Natural killer cell treated with Interleukin-12 subunit alpha and Interleukin-12 subunit beta and Interleukin-15 and Interleukin-18, amount 100 ng/mL, for 72 hours (primary cell): ENCODE data around the gene GALNT12. TPM values are rescaled to one million over a fixed set of nuclear protein-coding genes. Genes with fewer than 3 reads are reported as not detected.
A peak's percentile ranks its signal among the peaks of the same experiment; 100 is the strongest.

Experiments
- ATAC-seq, 2 donors: fragments of 150-1000 bp; cut with Tn5 transposase in 1 of 2; sonication (Bioruptor Pico), chemical (Tn5 transposase) in 1 of 2; 2 replicates each; pipeline ENCODE4 v1.10.0; 2021
- DNase-seq: peaks from one replicate; pipeline ENCODE4 v3.0.0; 2022; ENCODE audit warnings: low spot score
- H3K27ac Mint-ChIP-seq, 2 donors: 1 replicate in 1 of 2; 2 replicates in 1 of 2; pipeline ENCODE4 v1.8.0; 2022; ENCODE audit warnings: mixed read lengths in 2 of 2, mild to moderate bottlenecking in 1 of 2, moderate library complexity in 1 of 2
- H3K27me3 Mint-ChIP-seq, 2 donors: 1 replicate in 1 of 2; 2 replicates in 1 of 2; pipeline ENCODE4 v1.8.0; 2022; ENCODE audit warnings: mixed read lengths in 2 of 2
- H3K36me3 Mint-ChIP-seq: one replicate; pipeline ENCODE4 v1.8.0; 2022; ENCODE audit warnings: mixed read lengths
- H3K4me1 Mint-ChIP-seq, 2 donors: 1 replicate in 1 of 2; 2 replicates in 1 of 2; pipeline ENCODE4 v1.8.0; 2022; ENCODE audit warnings: low read depth in 2 of 2, mixed read lengths in 2 of 2, mild to moderate bottlenecking in 1 of 2
- H3K4me3 Mint-ChIP-seq: one replicate; pipeline ENCODE4 v1.8.0; 2022; ENCODE audit warnings: mixed read lengths
- H3K9me3 Mint-ChIP-seq: 2 replicates; pipeline ENCODE4 v1.8.0; 2022; ENCODE audit warnings: mixed read lengths
- total RNA-seq, 2 donors: library from RNA; stranded (reverse); gene quantifications; one replicate each; pipeline ENCODE4 v1.2.3, GENCODE V29; 2022

GALNT12 gene
- total RNA-seq, 2 donors from 2014 or later = 1.8 to 4.1 TPM

DNA sequence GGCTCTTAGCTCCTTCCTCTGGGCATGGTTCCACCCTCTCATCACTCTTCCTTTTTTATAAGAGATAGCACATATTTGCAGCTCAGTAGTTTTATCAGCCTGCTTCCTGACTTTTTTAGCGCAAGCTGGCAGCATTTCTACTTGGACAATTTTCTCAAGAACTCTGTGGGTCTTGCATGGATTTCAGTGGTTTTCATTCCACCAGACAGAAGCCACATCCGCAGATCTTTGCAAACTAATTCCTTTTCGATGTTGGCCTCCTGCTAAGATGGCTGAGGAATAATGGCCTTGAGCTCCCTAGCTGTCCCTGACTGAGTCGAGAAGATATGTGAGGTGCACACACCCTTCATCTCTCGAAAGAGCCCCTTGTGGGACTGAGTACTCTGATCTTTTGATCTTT is 49.5 kb downstream of the GALNT12 start:
- H3K4me3 Mint-ChIP-seq = no peak overlapping the region
- peaks cover 5% of the 10 kb centered on the region for H3K9me3 Mint-ChIP-seq
- no peak for DNase-seq
- no peak for ATAC-seq
- no peaks in the 10 kb centered on the region for H3K4me1 Mint-ChIP-seq
- H3K36me3 Mint-ChIP-seq = no peaks in the 10 kb centered on the region
- H3K27ac Mint-ChIP-seq = no peak overlapping the region
- peaks cover 13 to 16% of the 10 kb centered on the region in 2 donors for H3K27me3 Mint-ChIP-seq

DNA sequence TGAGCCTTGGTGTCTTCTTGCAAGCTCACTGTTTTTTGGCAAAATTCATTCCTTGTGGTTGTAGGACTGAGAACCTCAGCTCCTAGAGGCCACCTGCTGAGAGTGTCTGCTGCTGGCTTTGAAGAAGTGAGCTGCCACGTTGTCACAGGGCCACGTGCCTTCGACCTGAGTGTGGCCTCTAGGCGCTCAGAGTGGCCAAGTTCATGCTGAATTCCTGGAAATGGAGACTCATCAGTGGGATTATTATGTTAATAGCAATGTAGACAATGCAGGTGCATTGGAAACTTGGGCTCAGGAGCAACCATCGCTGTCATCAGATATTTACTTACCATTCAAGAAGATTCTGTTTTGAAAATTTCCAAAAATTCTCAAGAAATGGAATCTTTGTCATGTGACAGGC is 52.5 kb downstream of the GALNT12 start:
- no peaks in the 10 kb centered on the region for H3K36me3 Mint-ChIP-seq
- ATAC-seq (no peak), DNase-seq (no peak)
- peaks cover 19 to 20% of the 10 kb centered on the region in 2 donors for H3K27me3 Mint-ChIP-seq
- no peak overlapping the region for H3K27ac Mint-ChIP-seq
- H3K4me3 Mint-ChIP-seq = no peak overlapping the region
- no peaks in the 10 kb centered on the region for H3K4me1 Mint-ChIP-seq
- peaks cover 5% of the 10 kb centered on the region for H3K9me3 Mint-ChIP-seq

DNA sequence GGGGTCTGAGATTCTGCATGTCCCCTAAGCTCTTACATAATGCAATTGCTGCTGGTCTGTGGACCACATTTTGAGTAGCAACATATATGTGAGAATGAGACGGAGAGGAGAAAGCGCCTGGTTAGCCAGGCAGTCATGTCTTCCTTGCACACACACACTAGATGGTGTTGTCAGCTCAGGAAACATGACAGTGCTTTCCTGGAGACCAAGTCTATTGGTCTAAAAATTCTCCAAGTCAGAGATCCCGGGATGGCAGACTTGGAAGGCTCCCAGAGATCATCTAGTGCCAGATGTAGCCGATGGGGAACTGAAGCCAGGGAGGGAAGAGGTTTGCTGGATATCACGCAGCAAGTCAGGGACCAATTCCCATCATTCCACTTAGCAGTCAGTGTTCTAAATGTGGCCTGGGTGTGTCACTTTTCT is 53.4 kb downstream of the GALNT12 start:
- Mint-ChIP-seq H3K4me1 (no peaks in the 10 kb centered on the region), H3K27ac (no peak overlapping the region), H3K36me3 (no peaks in the 10 kb centered on the region), H3K4me3 (no peak overlapping the region), H3K9me3 (no peaks in the 10 kb centered on the region), H3K27me3 (peaks cover 19 to 23% of the 10 kb centered on the region in 2 donors)
- no peak for DNase-seq
- ATAC-seq = no peak

DNA sequence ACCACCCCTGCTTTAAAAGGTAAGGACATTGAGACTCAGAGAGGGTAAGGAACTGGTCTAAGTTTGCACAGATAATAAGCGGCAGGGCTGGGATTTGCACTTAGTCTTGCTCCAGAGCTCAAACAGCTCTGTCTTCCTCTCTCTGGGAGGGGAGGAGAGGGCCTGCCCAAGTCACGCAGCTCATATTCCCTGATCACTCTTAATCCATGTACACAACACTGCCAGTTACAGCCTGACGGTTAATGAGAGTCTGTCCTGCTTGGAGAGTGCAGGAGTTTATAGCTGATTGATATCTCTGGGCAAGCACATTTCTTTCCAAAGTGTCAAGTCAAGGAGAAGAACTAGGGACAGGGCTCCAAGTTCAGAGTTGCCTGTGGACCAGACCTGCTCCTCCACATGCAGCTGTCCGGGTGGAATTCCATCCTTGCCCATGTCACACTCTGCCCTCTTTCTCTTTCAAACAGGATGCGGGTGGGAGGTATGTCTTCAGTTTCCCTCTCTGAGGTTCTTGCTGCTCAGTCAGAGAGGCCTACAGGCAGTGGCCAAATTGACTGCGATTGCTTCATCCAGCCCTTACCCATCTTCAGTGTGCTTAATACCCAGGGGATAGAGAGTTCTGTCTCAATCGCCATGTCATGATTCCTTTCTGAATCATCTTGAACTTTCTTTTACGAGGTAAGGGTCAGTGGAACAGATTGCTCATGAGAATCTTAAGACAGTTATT is 54.5 kb downstream of the GALNT12 start:
- no peak overlapping the region for H3K27ac Mint-ChIP-seq
- no peaks in the 10 kb centered on the region for H3K36me3 Mint-ChIP-seq
- H3K27me3 Mint-ChIP-seq = peaks cover 19 to 24% of the 10 kb centered on the region in 2 donors
- no peaks in the 10 kb centered on the region for H3K9me3 Mint-ChIP-seq
- H3K4me3 Mint-ChIP-seq = no peak overlapping the region
- ATAC-seq (peak in 1 of 2 donors; percentile 20), DNase-seq (no peak)
- no peaks in the 10 kb centered on the region for H3K4me1 Mint-ChIP-seq

DNA sequence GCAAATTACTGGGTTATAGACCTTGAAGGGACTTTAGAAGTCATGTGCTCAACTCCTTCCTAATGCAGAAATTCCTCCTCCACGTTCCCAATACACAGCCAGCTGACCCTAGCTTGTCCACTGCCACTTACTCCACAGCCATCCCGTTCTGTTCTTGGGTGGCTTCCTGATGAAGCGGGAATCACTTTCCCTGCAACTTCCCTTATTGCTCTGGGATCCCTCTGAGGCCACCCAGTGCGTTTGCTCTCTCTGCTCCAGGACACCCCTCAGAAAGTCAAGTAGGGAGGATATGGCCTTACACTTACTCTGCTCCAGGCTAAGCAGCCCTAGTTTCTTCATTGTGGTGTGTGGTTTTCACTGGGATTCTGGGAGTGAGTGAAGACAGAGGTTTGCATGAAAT is 55.5 kb downstream of the GALNT12 start:
- DNase-seq = no peak
- no peak overlapping the region for H3K4me3 Mint-ChIP-seq

DNA sequence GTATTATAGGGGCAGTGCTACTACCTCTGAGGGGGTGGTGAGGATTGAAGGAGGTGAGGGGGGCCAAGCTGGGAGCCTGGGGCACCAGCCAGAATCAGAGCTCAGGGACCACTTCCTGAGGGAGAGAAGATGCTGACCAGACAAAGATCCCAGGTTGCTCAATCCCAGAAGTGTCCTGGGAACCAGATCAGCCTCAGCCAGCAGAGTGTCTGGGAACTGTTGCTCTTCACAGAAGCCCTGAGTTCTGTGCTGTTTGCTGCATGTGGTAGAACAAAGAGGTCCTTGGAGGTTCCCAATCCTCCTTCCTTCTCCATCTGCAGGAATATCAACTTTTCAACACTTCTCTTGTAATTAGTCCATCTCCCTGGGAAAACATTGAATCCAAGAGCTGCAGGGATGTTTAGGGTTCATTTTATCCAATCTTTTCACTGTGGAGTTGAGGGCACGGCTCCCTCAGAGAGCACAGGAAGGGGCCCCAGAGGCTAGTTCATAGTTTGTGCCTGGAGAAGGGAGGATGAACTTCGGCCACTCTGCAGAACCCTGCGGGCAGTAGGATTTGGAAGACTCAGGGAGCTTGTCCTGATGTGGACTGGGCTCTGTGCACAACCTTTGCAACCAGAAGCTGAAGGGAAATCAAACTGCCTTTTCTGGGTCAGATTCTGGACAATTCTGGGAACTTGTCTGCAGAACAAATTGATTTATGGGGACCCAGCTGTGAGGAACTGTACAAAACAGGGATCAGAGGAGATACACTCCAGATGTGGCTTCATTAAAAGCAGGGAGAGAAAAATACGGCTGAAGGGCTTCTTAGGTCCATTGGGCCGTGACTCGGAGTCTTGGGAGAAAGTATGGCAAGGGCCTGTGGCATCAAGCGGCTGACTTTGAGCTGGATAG is 57.1 kb downstream of the GALNT12 start:
- Mint-ChIP-seq H3K27me3 (peaks cover 11 to 13% of the 10 kb centered on the region in 2 donors), H3K27ac (no peak overlapping the region), H3K9me3 (no peaks in the 10 kb centered on the region), H3K4me3 (no peak overlapping the region), H3K36me3 (no peaks in the 10 kb centered on the region), H3K4me1 (no peaks in the 10 kb centered on the region)
- no peak for ATAC-seq
- DNase-seq = no peak

More for the DNA sequence above, 55.5 kb downstream of the GALNT12 start:
- no peak overlapping the region for H3K27ac Mint-ChIP-seq
- H3K9me3 Mint-ChIP-seq = no peaks in the 10 kb centered on the region
- ATAC-seq = no peak
- H3K36me3 Mint-ChIP-seq = no peaks in the 10 kb centered on the region
- no peaks in the 10 kb centered on the region for H3K4me1 Mint-ChIP-seq
- H3K27me3 Mint-ChIP-seq = peaks cover 19% of the 10 kb centered on the region in 2 donors

DNA sequence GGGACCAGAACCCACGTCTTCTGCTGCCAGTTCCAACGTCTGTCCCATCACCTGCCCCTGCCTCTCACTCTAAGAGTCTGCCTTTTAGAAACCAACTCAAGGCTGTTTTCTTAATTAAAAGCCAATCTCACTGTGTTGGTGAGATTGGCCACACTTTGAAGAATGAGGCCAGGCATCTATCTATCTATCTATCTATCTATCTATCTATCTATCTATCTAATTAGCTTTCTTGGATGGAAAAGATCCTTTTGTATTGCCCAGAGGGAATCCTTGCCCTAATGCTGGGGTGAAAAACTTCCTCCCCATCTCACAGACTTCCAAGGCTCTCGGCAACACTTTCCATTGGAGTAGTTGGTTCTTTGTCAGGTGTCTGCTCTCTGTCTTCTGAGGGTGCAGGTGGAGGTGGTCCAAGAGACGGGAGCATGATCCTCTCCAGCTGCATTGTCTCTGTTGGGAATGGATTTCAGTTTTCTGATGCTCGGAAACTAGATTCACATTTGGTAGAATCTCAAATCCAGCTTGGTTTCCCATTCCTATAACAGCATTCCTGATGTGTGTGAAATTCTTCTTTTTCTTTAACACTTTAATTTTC is 57.9 kb downstream of the GALNT12 start:
- Mint-ChIP-seq H3K4me3 (no peak overlapping the region), H3K9me3 (no peaks in the 10 kb centered on the region), H3K4me1 (no peaks in the 10 kb centered on the region), H3K27ac (no peak overlapping the region), H3K36me3 (no peaks in the 10 kb centered on the region), H3K27me3 (peaks cover 7 to 11% of the 10 kb centered on the region in 2 donors)
- DNase-seq (no peak), ATAC-seq (no peak)

DNA sequence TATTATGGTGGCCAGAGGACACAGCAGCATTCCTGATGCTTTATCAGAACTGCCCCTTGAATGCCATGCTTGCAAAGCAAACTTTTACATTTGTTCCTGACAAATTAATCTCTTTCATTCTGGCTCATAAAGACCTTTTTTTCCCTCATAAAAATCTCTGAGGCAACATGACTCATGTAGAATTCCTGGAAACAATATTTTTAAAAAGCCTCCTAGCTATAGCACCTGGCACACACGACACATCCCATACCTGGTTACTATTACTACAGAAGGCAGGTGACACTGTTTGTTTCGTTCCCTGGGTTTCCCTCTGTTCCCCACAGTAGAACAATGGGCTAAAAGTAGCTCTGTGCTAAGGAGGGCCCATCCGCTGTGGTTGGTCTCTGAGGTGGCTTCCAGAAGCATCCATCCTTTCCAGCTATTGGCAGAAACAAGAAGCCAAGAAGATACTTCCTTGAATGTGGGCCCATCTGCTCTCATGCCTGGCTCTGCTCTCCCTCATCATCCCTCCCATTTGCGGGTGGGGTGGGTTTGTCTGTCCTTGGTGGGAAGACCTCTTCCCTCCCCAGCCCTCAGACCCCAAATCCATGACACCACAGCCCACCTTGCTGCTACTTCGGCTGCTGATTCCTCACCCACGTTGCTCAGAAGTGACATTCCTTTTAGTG is 59.1 kb downstream of the GALNT12 start:
- no peak for DNase-seq
- no peaks in the 10 kb centered on the region for H3K4me1 Mint-ChIP-seq
- H3K27me3 Mint-ChIP-seq = peaks cover 7 to 17% of the 10 kb centered on the region in 2 donors
- H3K27ac Mint-ChIP-seq = peak overlapping the region in 1 of 2 donors; percentile 24
- no peaks in the 10 kb centered on the region for H3K9me3 Mint-ChIP-seq
- no peak for ATAC-seq
- H3K4me3 Mint-ChIP-seq = no peak overlapping the region
- no peaks in the 10 kb centered on the region for H3K36me3 Mint-ChIP-seq

DNA sequence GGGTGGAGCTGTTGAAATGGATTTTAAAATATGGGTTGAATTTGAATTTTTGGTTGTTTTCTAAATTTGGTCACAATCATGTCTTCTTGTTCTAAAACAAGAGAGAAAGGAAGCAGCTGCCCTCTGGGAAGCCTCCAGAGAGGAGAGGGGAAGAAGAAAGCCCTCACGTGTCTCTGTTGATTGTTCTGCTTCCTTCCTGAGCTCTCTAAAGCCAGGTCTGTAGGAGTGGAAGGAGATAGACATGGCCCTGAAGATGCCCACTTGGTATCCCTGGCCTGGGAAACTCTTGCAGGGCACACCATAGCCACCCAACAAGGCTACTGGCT is 59.6 kb downstream of the GALNT12 start:
- Mint-ChIP-seq H3K4me3 (no peak overlapping the region), H3K9me3 (no peaks in the 10 kb centered on the region), H3K27me3 (peaks cover 12 to 22% of the 10 kb centered on the region in 2 donors), H3K27ac (peak overlapping the region in 1 of 2 donors; percentile 24), H3K4me1 (no peaks in the 10 kb centered on the region), H3K36me3 (no peaks in the 10 kb centered on the region)
- ATAC-seq = no peak
- no peak for DNase-seq

DNA sequence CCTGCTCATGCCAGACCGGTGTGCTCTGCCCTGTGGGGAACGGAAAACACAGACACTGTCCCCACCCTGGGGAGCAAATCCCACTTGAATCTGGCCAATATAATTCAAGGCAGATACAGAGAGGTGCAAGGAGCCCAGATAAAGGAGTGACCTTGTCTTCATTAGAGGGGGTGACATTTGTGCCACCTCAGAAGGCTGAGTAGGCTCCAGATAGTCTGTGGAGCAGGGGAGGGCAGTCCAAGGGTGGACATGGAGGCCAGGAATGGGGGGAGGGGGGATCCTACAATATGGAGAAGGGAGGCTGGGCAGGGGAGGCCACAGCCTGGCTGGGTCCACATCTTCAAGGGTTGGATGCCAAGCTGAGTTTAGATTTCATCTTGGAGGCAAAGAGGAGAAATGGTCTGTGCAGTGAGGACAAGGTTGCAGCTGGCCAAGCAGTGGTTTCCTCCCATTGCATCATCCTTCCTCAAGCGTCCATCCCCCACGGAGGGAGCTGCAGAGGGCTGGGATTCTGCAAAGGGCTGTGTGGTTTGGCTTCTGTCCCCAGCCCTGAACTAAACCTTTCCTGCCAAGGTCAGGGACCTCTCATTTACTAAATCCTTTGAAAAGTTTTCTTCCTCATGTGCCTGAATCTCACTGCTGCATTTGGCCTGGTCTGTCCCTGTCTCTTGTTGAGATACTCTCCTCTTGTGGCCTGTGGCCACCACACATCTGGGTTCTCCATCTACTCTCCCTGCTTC is 60.1 kb downstream of the GALNT12 start:
- peak in 1 of 2 donors; percentile 40 for ATAC-seq

DNA sequence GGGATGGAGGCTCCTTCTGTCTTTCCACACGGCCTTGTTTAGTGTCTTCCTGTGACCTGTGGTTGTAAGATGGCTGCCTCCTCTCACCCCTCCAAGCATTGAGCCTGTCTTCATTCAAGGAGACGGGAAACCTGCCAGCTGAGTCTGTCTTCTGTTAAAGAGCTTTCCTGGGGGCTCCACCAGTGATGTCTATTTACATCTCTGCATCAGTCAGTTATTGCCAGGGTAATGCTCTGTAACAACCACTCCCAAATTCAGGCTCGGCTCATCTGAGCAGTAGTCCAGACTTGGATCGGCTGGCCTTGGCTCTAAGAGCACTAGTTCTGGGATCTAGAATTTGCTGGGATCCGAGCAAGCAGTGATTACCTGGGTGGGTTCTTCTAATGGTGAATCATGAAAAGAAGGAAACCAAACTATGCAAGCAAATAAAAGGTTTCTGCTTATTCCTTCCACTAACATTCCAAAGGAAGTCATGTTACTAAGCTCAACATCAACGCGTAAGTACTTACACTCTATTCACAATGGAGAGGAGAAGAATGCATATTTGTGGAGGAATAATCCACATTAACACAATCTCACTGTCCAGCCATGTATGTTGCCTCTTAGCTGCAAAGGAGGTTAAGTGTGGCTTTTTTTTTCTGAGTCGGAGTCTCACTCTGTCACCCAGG is 61.7 kb downstream of the GALNT12 start:
- ATAC-seq = no peak
- H3K27ac Mint-ChIP-seq = no peak overlapping the region
- H3K36me3 Mint-ChIP-seq = no peaks in the 10 kb centered on the region

More for the DNA sequence above, 60.1 kb downstream of the GALNT12 start:
- no peak for DNase-seq
- Mint-ChIP-seq H3K9me3 (no peaks in the 10 kb centered on the region), H3K36me3 (no peaks in the 10 kb centered on the region), H3K27me3 (peaks cover 15 to 24% of the 10 kb centered on the region in 2 donors), H3K4me3 (no peak overlapping the region), H3K4me1 (no peaks in the 10 kb centered on the region), H3K27ac (peak overlapping the region in 1 of 2 donors; percentile 24)

DNA sequence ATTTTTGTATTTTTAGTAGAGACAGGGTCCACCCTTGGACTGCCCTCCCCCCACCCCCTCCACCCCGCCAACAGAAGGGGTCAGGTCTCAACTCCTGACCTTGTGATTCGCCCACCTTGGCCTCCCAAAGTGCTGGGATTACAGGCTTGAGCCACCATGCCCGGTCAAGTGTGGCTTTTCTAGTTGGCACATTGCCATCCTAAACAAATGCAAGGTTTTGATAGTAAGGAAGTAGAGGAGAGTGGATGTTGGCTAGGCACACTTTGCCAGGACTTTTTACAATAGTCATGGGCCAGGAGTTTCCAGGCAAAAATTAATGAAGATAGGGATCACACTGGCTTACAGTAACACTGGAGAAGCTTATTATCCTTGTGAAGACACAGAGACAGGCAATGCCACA is 62.4 kb downstream of the GALNT12 start:
- DNase-seq (no peak), ATAC-seq (no peak)
- H3K27ac Mint-ChIP-seq = no peak overlapping the region
- no peaks in the 10 kb centered on the region for H3K36me3 Mint-ChIP-seq
- H3K4me1 Mint-ChIP-seq = no peaks in the 10 kb centered on the region
- peaks cover 9 to 22% of the 10 kb centered on the region in 2 donors for H3K27me3 Mint-ChIP-seq
- no peaks in the 10 kb centered on the region for H3K9me3 Mint-ChIP-seq
- H3K4me3 Mint-ChIP-seq = no peak overlapping the region

More for the DNA sequence above, 61.7 kb downstream of the GALNT12 start:
- H3K4me3 Mint-ChIP-seq = no peak overlapping the region
- H3K27me3 Mint-ChIP-seq = peaks cover 9 to 22% of the 10 kb centered on the region in 2 donors
- DNase-seq = no peak
- no peaks in the 10 kb centered on the region for H3K9me3 Mint-ChIP-seq
- H3K4me1 Mint-ChIP-seq = no peaks in the 10 kb centered on the region
